Liver (tissue), 3 donors: Measurements from ENCODE around the gene PPP2R3A.

Source experiments
- ATF3 ChIP-seq: IDR thresholded peaks from 2 replicates; pipeline ENCODE4 v1.6.1; 2016; ENCODE audit warnings: antibody characterized with exemption
- CTCF ChIP-seq: fragments of 150-350 bp; IDR thresholded peaks from 2 replicates; pipeline ENCODE4 v1.5.1; 2017; ENCODE audit warnings: improper control_type of control experiment, low read depth, low read length; ENCODE audit not compliant: missing input control
- EGR1 ChIP-seq, 2 donors: IDR thresholded peaks; 2 replicates each; pipeline ENCODE4 v1.6.1; 2016 to 2018; ENCODE audit warnings: antibody characterized with exemption in 2 of 2, low read depth in 2 of 2
- HNF4G ChIP-seq: IDR thresholded peaks from 2 replicates; pipeline ENCODE4 v1.6.1; 2016; ENCODE audit warnings: antibody characterized with exemption
- JUND ChIP-seq, 2 donors: IDR thresholded peaks; 2 replicates each; pipeline ENCODE4 v1.6.1; 2016; ENCODE audit warnings: antibody characterized with exemption in 2 of 2
- RAD21 ChIP-seq, 2 donors: IDR thresholded peaks; 2 replicates each; pipeline ENCODE4 v1.6.1; 2016; ENCODE audit warnings: antibody characterized with exemption in 2 of 2, mild to moderate bottlenecking in 2 of 2
- REST ChIP-seq: IDR thresholded peaks from 2 replicates; pipeline ENCODE4 v1.6.1; 2016; ENCODE audit warnings: antibody characterized with exemption, mild to moderate bottlenecking
- RXRA ChIP-seq, 2 donors: IDR thresholded peaks; 2 replicates each; pipeline ENCODE4 v1.6.1; 2017 to 2018; ENCODE audit warnings: antibody characterized with exemption in 2 of 2, mild to moderate bottlenecking in 1 of 2
- SP1 ChIP-seq: IDR thresholded peaks from 2 replicates; pipeline ENCODE4 v1.6.1; 2018; ENCODE audit warnings: antibody characterized with exemption, mild to moderate bottlenecking
- TAF1 ChIP-seq: conservative IDR thresholded peaks from 2 replicates; pipeline ENCODE4 v1.6.1; 2016; ENCODE audit warnings: antibody characterized with exemption, mild to moderate bottlenecking
- YY1 ChIP-seq: IDR thresholded peaks from 2 replicates; pipeline ENCODE4 v1.6.1; 2016; ENCODE audit warnings: antibody characterized with exemption, mild to moderate bottlenecking
- ZBTB33 ChIP-seq: IDR thresholded peaks from 2 replicates; pipeline ENCODE4 v1.6.1; 2016; ENCODE audit warnings: antibody characterized with exemption
- TF ChIP-seq, protein P1 (sequence below): IDR thresholded peaks from 2 replicates; pipeline ENCODE4 v1.6.1; 2016; ENCODE audit warnings: antibody characterized with exemption
- donor health status: healthy.
- donor health status: healthy.

- TF ChIP-seq YY1 (peak; percentile 25), CTCF (peak; percentile 96), HNF4G (no peak), TAF1 (no peak), REST (no peak), SP1 (no peak), RAD21 (IDR thresholded peaks at IDR 0.05) (peak; percentile 99 to 100), ZBTB33 (peak; percentile 14), EGR1 (IDR thresholded peaks at IDR 0.05; ENCODE audit: low read depth in 2 of 2) (no peak), RXRA (IDR thresholded peaks at IDR 0.05) (peak in 1 of 2 donors; percentile 8), ATF3 (no peak), JUND (IDR thresholded peaks at IDR 0.05) (no peak)
- TF ChIP-seq, protein P1, sequence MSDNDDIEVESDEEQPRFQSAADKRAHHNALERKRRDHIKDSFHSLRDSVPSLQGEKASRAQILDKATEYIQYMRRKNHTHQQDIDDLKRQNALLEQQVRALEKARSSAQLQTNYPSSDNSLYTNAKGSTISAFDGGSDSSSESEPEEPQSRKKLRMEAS = no peak
Measured at GRCh38 chr3:136075218-136075808, 109.8 kb downstream of the PPP2R3A start.
